GM19099 (cell line): Measurements from ENCODE around the gene PLEKHA7.

Experiments
- POLR2A ChIP-seq: IDR thresholded peaks from 3 replicates; pipeline ENCODE4 v1.6.1; 2011; ENCODE audit warnings: low read depth; ENCODE audit not compliant: insufficient read length; ENCODE audit errors: extremely low read depth

Gene PLEKHA7

DNA sequence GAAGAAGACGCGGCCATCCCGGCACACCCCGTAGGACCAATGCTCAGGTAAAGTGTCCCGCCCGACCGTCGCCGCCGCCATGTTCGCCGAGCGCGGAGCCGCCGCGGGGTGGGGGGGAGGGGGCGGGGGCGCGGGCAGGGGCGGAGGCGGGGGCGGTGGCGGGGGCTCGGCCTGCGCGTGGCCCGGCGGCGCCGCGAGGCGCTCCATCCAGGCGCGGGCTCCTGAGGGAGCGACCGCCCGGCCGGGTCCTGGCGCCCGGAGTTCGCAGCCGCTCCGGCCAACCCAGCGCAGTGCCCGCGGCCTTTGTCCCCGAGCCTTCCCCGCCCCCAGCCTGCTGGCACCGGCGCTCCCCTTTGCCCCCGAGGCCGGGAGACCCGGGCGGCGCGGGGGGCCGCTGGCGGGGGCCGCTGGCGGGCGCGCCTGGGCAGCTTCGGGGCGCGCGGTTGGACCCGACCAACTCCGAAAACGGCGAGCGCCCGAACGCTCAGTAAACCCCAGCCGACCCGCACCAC, at the start of gene PLEKHA7:
TSS of gene PLEKHA7 (minus strand) at position 94 of the 512 bp plus-strand sequence. CDS start at position 81, 13 bp downstream.
- TF ChIP-seq POLR2A, result no peak

DNA sequence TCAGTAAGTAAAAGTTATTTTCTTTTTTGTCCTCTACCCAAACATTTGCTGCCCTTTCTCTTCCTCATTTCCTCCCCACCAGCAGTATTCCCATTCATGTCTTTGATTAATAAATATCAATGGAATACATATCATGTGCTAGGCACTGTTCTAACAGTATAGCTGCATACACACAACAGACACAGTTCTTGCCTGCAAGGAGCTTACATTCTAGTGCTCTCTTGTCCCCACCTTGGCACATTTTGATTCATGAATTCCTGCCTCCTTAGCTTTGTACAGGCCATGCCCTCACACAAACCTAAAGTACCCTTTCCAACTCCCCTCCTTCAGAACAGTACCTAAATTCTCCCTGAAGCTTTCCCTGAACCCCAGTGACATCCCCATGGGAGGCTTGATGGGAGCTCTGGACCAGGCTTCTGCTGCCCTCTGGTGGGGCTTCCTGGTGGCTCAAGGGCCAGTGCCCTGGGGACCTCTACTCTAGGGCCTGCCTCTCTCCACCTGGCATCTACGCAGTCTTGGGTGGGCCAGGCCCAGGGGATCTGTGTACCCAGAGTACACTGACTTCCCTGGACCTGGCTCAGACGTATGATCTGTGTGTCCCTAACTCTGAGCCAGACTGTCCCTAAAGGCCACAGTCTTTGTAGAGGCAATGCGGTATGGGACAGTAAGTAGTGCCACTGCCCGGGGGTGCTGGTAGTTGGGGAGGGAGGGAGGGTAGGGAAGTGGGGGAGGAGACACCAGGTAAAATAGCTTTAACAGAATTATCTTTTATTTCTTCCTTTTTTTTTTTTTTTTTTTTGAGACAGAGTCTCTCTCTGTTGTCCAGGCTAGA, 49.2 kb upstream of the PLEKHA7 start:
- TF ChIP-seq POLR2A, result no peak

GRCh38 chr11:17046690-17047089, 32.5 kb upstream of the PLEKHA7 start:
- TF ChIP-seq POLR2A, result no peak

GRCh38 chr11:17036666-17037658, 22.7 kb upstream of the PLEKHA7 start:
- no peak for TF ChIP-seq POLR2A

DNA sequence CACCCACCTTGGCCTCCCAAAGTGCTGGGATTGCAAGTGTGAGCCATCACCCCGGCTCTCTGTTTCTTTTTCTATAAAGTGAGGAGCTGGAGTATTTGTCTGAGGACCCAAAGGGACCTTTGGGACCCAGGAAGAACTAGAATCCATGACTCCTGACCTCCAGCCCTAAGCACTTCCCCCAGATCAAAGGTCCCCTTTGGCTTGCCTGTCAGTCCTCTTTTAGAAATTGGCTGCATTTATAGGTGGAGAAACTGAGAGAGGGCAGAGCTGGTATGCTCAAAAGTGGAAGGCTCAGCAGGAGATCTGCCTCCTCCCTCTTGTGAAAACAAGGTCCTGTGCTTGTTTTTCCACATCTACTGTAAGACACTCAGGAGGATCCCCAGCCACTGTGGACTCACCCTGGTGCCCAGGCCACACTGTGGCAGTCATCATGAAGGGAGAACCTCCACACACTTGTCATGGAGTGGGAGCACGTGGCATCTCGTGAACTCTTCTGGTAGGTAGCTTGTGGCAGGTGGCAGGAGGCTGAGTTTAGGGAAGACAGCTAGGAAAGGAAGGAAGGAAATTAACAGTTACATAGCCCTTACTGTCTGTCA, 12.4 kb upstream of the PLEKHA7 start:
- TF ChIP-seq POLR2A, result no peak

DNA sequence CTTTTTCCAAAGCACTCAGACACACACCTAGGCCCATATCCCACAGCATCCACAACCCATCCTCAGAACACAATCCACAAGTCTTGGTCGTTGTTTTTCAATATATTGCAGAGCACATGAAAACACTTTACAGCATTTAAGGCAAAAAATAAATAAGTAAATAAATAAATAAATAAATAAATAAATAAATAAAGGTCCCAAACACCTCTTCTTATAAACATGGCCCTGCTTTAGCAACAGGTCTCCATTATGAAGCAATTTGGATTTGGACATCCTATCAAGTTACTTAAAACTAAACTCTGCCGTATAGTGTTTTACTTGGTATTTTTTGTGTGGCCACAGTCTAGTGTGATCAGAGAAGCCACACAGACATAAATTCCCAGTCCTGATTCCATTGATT, 10.7 kb upstream of the PLEKHA7 start:
- TF ChIP-seq POLR2A, result no peak

GRCh38 chr11:17021511-17021910, 7.3 kb upstream of the PLEKHA7 start:
- no peak for TF ChIP-seq POLR2A

GRCh38 chr11:17020831-17021230, 6.6 kb upstream of the PLEKHA7 start:
- TF ChIP-seq POLR2A, result no peak

DNA sequence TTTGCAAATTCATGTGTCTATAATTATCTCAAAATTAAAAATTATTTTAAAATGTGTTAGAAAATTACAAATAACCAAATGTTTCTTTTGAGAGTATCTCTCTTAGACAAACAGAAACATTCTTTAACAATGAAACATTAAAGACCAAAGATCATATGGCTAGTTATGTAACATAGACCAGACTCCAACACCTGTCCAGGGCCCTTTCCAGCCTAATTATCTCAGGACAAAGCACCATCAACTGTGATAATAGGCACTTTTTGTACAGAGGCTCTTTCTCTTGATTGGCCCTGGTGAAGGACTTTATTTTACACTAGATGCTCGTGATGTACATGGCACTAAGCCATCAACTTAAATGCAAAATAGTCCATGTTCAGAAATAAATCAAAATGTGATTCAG, 5.0 kb upstream of the PLEKHA7 start:
- no peak for TF ChIP-seq POLR2A

DNA sequence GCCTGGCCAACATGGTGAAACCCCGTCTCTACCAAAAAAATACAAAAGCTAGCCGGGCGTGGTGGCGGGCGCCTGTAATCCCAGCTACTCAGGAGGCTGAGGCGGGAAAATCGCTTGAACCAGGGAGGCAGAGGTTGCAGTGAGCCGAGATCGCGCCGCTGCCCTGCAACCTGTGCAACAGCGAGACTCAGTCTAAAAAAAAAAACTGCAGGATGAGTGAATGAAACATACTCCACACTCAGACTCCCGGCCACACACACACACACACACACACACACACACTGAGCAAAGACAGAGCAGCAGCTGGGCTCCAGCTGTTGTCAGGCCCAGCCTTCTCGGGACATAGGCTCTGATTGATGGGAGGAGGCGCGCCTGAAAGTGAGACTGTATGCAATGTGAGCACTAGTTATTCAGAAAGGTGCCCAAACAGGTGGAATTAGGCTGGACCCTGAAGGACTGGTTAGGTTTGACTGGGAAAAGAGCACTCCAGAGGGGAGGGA, 1.5 kb upstream of the PLEKHA7 start:
- no peak for TF ChIP-seq POLR2A

GRCh38 chr11:17014833-17015626, 816 bp upstream of the PLEKHA7 start:
- no peak for TF ChIP-seq POLR2A

- no peak for TF ChIP-seq POLR2A
These were observed 480 bp downstream of the PLEKHA7 start for GRCh38 chr11:17013548-17014320.
